Measurements from ENCODE around the gene RAD51B.

Gene RAD51B

GRCh38 chr14:68775614-68776126, 956.1 kb downstream of the RAD51B start:
- DNase-seq = no peak

GRCh38 chr14:68777644-68778043, 958.1 kb downstream of the RAD51B start:
- DNase-seq = no peak
